GM18951 (cell line): ENCODE measurements around the gene MEIS1.
"Not testable (repeated sequence)": the region's sequence is repeated elsewhere in the genome, so short reads cannot be mapped to it uniquely, and the experiment has no call there.

ENCODE experiments used
- POLR2A ChIP-seq: IDR thresholded peaks from 4 replicates; pipeline ENCODE4 v1.6.1; 2011; ENCODE audit warnings: mild to moderate bottlenecking; ENCODE audit not compliant: insufficient read length, insufficient read depth; ENCODE audit errors: extremely low read depth
- in situ Hi-C: fragments of 300-500 bp; cut with MboI; formaldehyde crosslinking; loops from one replicate; pipeline ENCODE4 v1.12.0; 2022; ENCODE audit warnings: low sequenced_read_pairs, mixed read lengths, inconsistent platforms; ENCODE audit not compliant: unreplicated experiment

MEIS1 gene

GRCh38 chr2:66434679-66435548, at the start of gene MEIS1:
MEIS1 (plus strand) TSS chr2:66435125; CDS start chr2:66435857, 732 bp downstream.
- no peak for TF ChIP-seq POLR2A
- in situ Hi-C loops, result loop anchor here (25.0 kb wide), 1 partner anchor 152 kb away; no protein-coding TSS in a partner anchor

- in situ Hi-C loops, result no loop called here
- no peak for TF ChIP-seq POLR2A
Observed at GRCh38 chr2:66387016-66387753, 47.7 kb upstream of the MEIS1 start.

GRCh38 chr2:66389651-66390131, 45.2 kb upstream of the MEIS1 start:
- no peak for TF ChIP-seq POLR2A
- in situ Hi-C loops, result no loop called here

- TF ChIP-seq POLR2A, result no peak
- in situ Hi-C loops, result no loop called here
Observed at GRCh38 chr2:66390152-66390551, 44.8 kb upstream of the MEIS1 start.

GRCh38 chr2:66390811-66391210, 44.1 kb upstream of the MEIS1 start:
- no peak for TF ChIP-seq POLR2A
- in situ Hi-C loops, result no loop called here

GRCh38 chr2:66391240-66391639, 43.7 kb upstream of the MEIS1 start:
- in situ Hi-C loops, result not testable (repeated sequence)

GRCh38 chr2:66405473-66405872, 29.5 kb upstream of the MEIS1 start:
- TF ChIP-seq POLR2A, result no peak
- in situ Hi-C loops, result no loop called here

- in situ Hi-C loops, result no loop called here
- no peak for TF ChIP-seq POLR2A
Observed at GRCh38 chr2:66408905-66409304, 26.0 kb upstream of the MEIS1 start.

- in situ Hi-C loops, result no loop called here
- TF ChIP-seq POLR2A, result no peak
Observed at GRCh38 chr2:66412874-66413273, 22.1 kb upstream of the MEIS1 start.

- in situ Hi-C loops, result no loop called here
Observed at GRCh38 chr2:66414896-66415295, 20.0 kb upstream of the MEIS1 start.

GRCh38 chr2:66418381-66418780, 16.5 kb upstream of the MEIS1 start:
- no peak for TF ChIP-seq POLR2A
- in situ Hi-C loops, result no loop called here

More at GRCh38 chr2:66414896-66415295, 20.0 kb upstream of the MEIS1 start:
- no peak for TF ChIP-seq POLR2A

- TF ChIP-seq POLR2A, result no peak
- in situ Hi-C loops, result no loop called here
Observed at GRCh38 chr2:66421612-66422011, 13.3 kb upstream of the MEIS1 start.

- in situ Hi-C loops, result no loop called here
- no peak for TF ChIP-seq POLR2A
Observed at GRCh38 chr2:66423391-66424124, 11.4 kb upstream of the MEIS1 start.
